ENCODE measurements around the gene TMOD1. TPM values are rescaled to one million over a fixed set of nuclear protein-coding genes. Genes with fewer than 3 reads are reported as not detected.

TMOD1 gene
- total RNA-seq, 1 donor from 2014 or later: not detected

GRCh38 chr9:97638666-97639065, 137.2 kb downstream of the TMOD1 start:
- DNase-seq (ENCODE audit: low read depth): no peak
- FAIRE-seq: no peak
- Histone ChIP-seq H3K36me3 (ENCODE audit: control insufficient read depth, insufficient read depth, low read length) (peaks cover 4% of the 10 kb centered on the region), H3K27me3 (ENCODE audit: control insufficient read depth, insufficient read depth, low read length) (no peaks in the 10 kb centered on the region), H3K4me3 (ENCODE audit: low read depth, low read length) (no peak overlapping the region)
- TF ChIP-seq CTCF (IDR thresholded peaks at IDR 0.05; ENCODE audit: insufficient read depth, low read length, severe bottlenecking): no peak

- DNase-seq (ENCODE audit: low read depth): no peak
- Histone ChIP-seq H3K4me3 (ENCODE audit: low read depth, low read length) (no peak overlapping the region), H3K36me3 (ENCODE audit: control insufficient read depth, insufficient read depth, low read length) (peaks cover 4% of the 10 kb centered on the region), H3K27me3 (ENCODE audit: control insufficient read depth, insufficient read depth, low read length) (no peaks in the 10 kb centered on the region)
- TF ChIP-seq CTCF (IDR thresholded peaks at IDR 0.05; ENCODE audit: insufficient read depth, low read length, severe bottlenecking): no peak
- no peak for FAIRE-seq
Observed at GRCh38 chr9:97640325-97640724, 138.9 kb downstream of the TMOD1 start.

- DNase-seq (ENCODE audit: low read depth) (no peak), FAIRE-seq (no peak)
- Histone ChIP-seq H3K4me3 (ENCODE audit: low read depth, low read length) (no peak overlapping the region), H3K36me3 (ENCODE audit: control insufficient read depth, insufficient read depth, low read length) (peaks cover 6% of the 10 kb centered on the region), H3K27me3 (ENCODE audit: control insufficient read depth, insufficient read depth, low read length) (no peaks in the 10 kb centered on the region)
- TF ChIP-seq CTCF (IDR thresholded peaks at IDR 0.05; ENCODE audit: insufficient read depth, low read length, severe bottlenecking): no peak
Observed at GRCh38 chr9:97645720-97646119, 144.3 kb downstream of the TMOD1 start.

- peaks cover 3% of the 10 kb centered on the region for H3K36me3 ChIP-seq (ENCODE audit: control insufficient read depth, insufficient read depth, low read length)
- no peak overlapping the region for H3K4me3 ChIP-seq (ENCODE audit: low read depth, low read length)
- TF ChIP-seq CTCF (IDR thresholded peaks at IDR 0.05; ENCODE audit: insufficient read depth, low read length, severe bottlenecking): no peak
- H3K27me3 ChIP-seq (ENCODE audit: control insufficient read depth, insufficient read depth, low read length): no peaks in the 10 kb centered on the region
- DNase-seq (ENCODE audit: low read depth) (no peak), FAIRE-seq (no peak)
Observed at GRCh38 chr9:97647996-97648395, 146.5 kb downstream of the TMOD1 start.

Other genes with a start within 250 kb of the TMOD1 start
- gene CCDC180, start 194.0 kb upstream of the TMOD1 start, total RNA-seq: under 0.01 and 0.13 TPM in 2 replicates
- 1.8 and 4.4 TPM in 2 replicates for gene TDRD7, start 89.6 kb upstream of the TMOD1 start, total RNA-seq
- 15.0 and 19.3 TPM in 2 replicates for gene TSTD2, start 131.7 kb downstream of the TMOD1 start, total RNA-seq
- gene NCBP1, start 132.2 kb downstream of the TMOD1 start, total RNA-seq: 23.6 and 25.0 TPM in 2 replicates
- 4.2 and 7.8 TPM in 2 replicates for gene XPA, start 195.7 kb downstream of the TMOD1 start, total RNA-seq

All from bronchial epithelial cell (primary cell).